Ascending aorta (tissue), 2 donors: ENCODE data around the gene USF2. TPM values are rescaled to one million over a fixed set of nuclear protein-coding genes. Genes with fewer than 3 reads are reported as not detected.

Experiments
- DNase-seq, 2 donors: peaks; one replicate each; pipeline ENCODE4 v3.0.0-alpha.2; 2019; ENCODE audit warnings: low spot score in 2 of 2
- H3K27ac ChIP-seq, 2 donors: fragments of 200-600 bp; sonication (generic); one replicate each; pipeline ENCODE4 v1.5.1; 2016 to 2017; ENCODE audit warnings: mild to moderate bottlenecking in 1 of 2
- H3K27me3 ChIP-seq: fragments of 200-600 bp; sonication (generic); one replicate; pipeline ENCODE4 v1.5.1; 2017
- H3K36me3 ChIP-seq, 2 donors: fragments of 200-600 bp; sonication (generic); one replicate each; pipeline ENCODE4 v1.5.1; 2016
- H3K4me1 ChIP-seq, 2 donors: fragments of 200-600 bp; sonication (generic); one replicate each; pipeline ENCODE4 v1.5.1; 2016 to 2017; ENCODE audit warnings: mild to moderate bottlenecking in 1 of 2
- H3K4me3 ChIP-seq, 2 donors: fragments of 200-600 bp; sonication (generic); one replicate each; pipeline ENCODE4 v1.5.1; 2016 to 2017; ENCODE audit warnings: mild to moderate bottlenecking in 1 of 2
- H3K9me3 ChIP-seq, 2 donors: fragments of 200-600 bp; sonication (generic); one replicate each; pipeline ENCODE4 v1.5.1; 2016
- intact Hi-C: fragments of 100-400 bp; cut with DNase I; formaldehyde crosslinking; loops from one replicate; pipeline ENCODE4 v1.15.1; 2023
- total RNA-seq: library from RNA; depleted of rRNA; stranded (reverse); fragments of >200 nt; gene quantifications from one replicate; pipeline ENCODE4 v1.1.0, GENCODE V29; 2016
- TF ChIP-seq, protein P1 (sequence below), 3 experiments: fragments of 200-600 bp in 2 of 3; fragments of 450-650 bp in 1 of 3; sonication (generic) in 2 of 3; IDR thresholded peaks; one replicate each; pipeline ENCODE4 v1.5.1; 2016 to 2019; ENCODE audit warnings: antibody characterized with exemption in 3 of 3, mild to moderate bottlenecking in 1 of 3, moderate library complexity in 1 of 3

Gene USF2
- total RNA-seq, 1 donor from 2014 or later = 116 TPM

DNA sequence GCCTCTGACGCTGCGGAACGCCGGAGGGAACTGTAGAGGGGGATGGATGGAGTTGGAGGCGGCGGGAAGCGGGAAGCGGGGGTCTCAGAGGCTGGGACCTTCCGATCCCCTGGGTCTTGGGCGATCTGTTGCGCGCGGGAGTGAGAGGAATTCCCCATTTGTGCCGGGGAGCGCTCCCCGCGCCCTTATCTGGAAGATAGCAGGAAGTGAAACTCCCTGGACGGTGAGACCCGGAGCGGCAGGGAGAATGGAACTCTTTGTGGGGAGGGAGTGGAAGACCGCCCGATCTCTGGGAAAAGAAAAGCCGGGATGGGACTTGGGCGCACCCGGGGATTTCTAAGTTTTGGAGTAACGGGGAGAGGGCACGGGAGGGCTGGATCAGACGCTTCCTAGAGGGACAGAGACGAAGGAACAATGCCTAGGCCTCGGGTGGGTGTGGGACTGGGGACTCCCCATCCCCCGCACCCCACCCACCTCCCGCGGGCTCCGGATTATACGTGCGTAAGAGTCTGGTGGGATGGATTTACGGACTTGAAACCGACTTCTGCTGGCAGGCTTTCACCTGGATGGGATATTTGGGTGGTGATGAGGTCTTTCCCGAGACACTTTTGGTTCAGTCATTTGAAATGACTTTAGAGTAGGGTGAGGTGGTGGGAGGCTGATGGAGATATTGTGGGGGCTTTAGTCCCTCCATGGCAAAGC is 19.5 kb upstream of the USF2 start:
- Histone ChIP-seq H3K9me3 (no peaks in the 10 kb centered on the region), H3K27ac (no peak overlapping the region), H3K4me1 (peaks cover 6 to 8% of the 10 kb centered on the region in 2 donors), H3K27me3 (peaks cover 10% of the 10 kb centered on the region), H3K36me3 (no peaks in the 10 kb centered on the region), H3K4me3 (peak overlapping the region; percentile 52 to 67)
- intact Hi-C loops = no loop called here
- TF ChIP-seq, protein P1, sequence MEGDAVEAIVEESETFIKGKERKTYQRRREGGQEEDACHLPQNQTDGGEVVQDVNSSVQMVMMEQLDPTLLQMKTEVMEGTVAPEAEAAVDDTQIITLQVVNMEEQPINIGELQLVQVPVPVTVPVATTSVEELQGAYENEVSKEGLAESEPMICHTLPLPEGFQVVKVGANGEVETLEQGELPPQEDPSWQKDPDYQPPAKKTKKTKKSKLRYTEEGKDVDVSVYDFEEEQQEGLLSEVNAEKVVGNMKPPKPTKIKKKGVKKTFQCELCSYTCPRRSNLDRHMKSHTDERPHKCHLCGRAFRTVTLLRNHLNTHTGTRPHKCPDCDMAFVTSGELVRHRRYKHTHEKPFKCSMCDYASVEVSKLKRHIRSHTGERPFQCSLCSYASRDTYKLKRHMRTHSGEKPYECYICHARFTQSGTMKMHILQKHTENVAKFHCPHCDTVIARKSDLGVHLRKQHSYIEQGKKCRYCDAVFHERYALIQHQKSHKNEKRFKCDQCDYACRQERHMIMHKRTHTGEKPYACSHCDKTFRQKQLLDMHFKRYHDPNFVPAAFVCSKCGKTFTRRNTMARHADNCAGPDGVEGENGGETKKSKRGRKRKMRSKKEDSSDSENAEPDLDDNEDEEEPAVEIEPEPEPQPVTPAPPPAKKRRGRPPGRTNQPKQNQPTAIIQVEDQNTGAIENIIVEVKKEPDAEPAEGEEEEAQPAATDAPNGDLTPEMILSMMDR (IDR thresholded peaks at IDR 0.05) = no peak
- no peak for DNase-seq

DNA sequence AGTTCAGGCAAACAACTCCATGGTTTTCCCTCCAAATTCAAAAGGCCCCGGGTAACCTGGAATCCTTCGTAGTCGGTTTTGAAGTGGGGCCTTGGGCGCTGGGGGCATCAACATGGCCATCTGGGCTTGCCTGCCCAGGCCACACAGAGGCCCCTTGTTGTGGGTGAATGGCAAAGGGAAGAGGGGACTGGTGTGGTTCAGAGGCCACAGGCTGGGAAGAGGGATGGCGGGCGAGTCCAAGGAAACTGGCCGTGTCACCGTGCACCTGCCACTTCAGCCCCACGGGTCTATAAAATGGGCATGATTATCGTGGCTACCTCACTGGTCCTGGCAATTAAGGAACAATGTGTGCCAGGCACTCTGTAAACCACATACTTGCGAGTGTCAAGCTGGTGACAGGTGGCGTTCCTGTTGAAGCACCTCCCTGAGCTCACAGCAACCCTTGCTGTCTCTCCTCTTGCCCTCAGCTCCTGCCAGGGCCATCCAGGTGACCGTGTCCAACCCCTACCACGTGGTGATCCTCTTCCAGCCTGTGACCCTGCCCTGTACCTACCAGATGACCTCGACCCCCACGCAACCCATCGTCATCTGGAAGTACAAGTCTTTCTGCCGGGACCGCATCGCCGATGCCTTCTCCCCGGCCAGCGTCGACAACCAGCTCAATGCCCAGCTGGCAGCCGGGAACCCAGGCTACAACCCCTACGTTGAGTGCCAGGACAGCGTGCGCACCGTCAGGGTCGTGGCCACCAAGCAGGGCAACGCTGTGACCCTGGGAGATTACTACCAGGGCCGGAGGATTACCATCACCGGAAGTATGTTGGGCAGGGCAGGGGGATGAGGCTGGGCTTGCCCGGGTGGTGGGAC is 18.7 kb upstream of the USF2 start:
- H3K4me3 ChIP-seq = peak overlapping the region in 1 of 2 donors; percentile 67
- DNase-seq = no peak
- H3K9me3 ChIP-seq = no peaks in the 10 kb centered on the region
- H3K36me3 ChIP-seq = no peaks in the 10 kb centered on the region
- peaks cover 6 to 8% of the 10 kb centered on the region in 2 donors for H3K4me1 ChIP-seq
- intact Hi-C loops = no loop called here
- no peak overlapping the region for H3K27ac ChIP-seq
- TF ChIP-seq, protein P1 (IDR thresholded peaks at IDR 0.05) = no peak
- peaks cover 10% of the 10 kb centered on the region for H3K27me3 ChIP-seq

DNA sequence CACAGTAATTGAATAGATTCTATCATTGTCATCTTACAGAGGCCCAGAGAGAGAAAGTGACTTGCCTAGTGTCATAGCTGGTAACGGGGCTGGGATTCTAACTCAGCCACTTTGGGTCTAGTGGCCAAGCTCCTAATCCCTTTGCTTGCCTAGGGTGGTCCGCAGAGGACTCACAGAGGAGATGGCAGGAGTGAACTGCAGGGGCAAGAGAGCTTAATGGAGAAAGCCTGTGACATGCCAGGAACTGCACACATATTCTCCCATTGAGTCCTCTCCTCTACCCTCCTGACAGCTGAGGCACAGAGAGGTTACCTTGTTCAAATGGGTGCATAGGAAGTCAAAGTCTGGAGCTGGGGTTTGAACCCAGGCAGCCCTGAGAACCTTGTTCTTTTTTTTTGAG is 17.3 kb upstream of the USF2 start:
- H3K9me3 ChIP-seq = no peaks in the 10 kb centered on the region
- DNase-seq = no peak
- no peak overlapping the region for H3K27ac ChIP-seq
- intact Hi-C loops = no loop called here
- no peak overlapping the region for H3K4me3 ChIP-seq
- H3K4me1 ChIP-seq = peaks cover 6 to 8% of the 10 kb centered on the region in 2 donors
- TF ChIP-seq, protein P1 (IDR thresholded peaks at IDR 0.05) = no peak
- H3K27me3 ChIP-seq = peaks cover 10% of the 10 kb centered on the region
- H3K36me3 ChIP-seq = no peaks in the 10 kb centered on the region

DNA sequence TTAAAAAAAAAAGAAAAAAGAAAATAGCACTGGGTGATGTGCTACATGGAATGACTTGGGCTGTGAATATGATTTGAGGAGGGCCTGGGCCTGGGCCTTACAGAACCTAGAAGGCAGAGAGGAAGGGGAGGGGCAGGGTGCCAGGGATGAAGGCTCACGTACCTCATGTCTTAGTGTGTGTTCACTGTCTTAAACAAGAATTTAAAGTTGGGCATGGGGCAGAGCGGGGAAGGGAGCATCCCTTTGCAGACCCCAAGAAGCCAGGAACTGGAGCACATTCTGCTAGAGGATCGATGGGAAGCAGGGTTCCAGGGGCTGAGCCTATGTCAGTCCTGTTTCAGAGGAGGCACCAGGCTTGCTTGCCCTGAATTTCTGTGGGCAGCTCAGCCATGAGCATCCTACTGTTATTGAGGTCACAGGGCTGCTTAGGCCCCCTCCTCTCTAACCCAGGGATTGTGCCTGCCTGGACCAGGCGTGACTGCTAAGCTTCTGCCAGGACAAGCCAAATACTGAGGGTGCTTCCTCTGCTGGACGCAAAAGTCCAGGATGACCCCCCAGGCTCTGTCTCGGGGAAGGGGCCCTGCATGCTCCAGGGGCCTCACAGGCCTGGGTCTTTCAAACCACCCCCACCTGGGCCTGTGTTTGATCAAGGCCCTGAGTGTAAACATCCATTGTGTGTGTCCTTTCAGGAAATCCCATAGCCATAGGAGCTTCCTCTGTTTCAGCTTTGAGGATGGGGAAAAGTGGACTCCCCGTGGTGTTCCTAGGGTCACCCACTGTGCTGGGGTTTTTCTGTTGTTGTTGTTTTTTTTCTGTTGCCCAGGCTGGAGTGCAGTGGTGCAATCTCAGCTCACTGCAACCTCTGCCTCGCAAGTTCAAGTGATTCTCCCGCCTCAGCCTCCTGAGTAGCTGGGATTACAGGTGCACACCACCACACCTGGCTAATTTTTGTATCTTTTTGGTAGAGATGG is 15.2 kb upstream of the USF2 start:
- intact Hi-C loops = no loop called here
- Histone ChIP-seq H3K4me1 (no peaks in the 10 kb centered on the region), H3K9me3 (no peaks in the 10 kb centered on the region), H3K4me3 (no peak overlapping the region), H3K36me3 (no peaks in the 10 kb centered on the region), H3K27me3 (no peaks in the 10 kb centered on the region), H3K27ac (no peak overlapping the region)
- DNase-seq = no peak
- TF ChIP-seq, protein P1 (IDR thresholded peaks at IDR 0.05) = no peak
